Adrenal gland (tissue), 5 donors: ENCODE measurements around the gene MESP2.

ENCODE experiments used
- POLR2A ChIP-seq, 2 donors: fragments of 450-650 bp; IDR thresholded peaks; one replicate each; pipeline ENCODE4 v1.6.1; 2017; ENCODE audit warnings: antibody characterized with exemption in 2 of 2, mild to moderate bottlenecking in 2 of 2, moderate library complexity in 1 of 2
- TF ChIP-seq, protein P1 (sequence below), 6 experiments: fragments of 450-650 bp in 4 of 6; fragments of 200-600 bp in 2 of 6; sonication (generic) in 1 of 6; IDR thresholded peaks; 1 replicate in 5 of 6; 2 replicates in 1 of 6; pipeline versions ENCODE4 v1.5.1 to v1.8.0; 2016 to 2021; ENCODE audit warnings: antibody characterized with exemption in 6 of 6, mild to moderate bottlenecking in 2 of 6, moderate library complexity in 1 of 6
- donor health status: DM: no; HTN: no; CAD: no.

DNA sequence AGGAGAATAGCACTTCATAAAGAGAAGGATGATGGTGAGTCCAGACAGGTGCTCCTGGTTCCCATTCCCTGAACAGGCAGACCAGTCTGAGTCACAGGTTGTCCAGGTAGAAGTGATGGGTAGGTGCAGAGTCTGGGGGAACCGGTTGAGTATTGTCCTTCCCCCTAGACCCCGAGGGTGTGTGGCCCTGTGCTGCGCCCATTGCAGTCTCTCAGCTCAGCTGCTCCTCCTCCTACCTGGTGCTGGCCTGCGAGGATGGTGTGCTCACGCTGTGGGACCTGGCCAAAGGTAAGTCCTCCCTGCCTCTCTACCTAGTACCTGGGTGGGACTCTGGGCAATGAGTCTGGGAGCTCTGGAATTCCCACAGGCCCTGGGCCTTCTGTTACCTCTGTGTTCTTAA, 44.9 kb upstream of the MESP2 start:
- TF ChIP-seq, protein P1, sequence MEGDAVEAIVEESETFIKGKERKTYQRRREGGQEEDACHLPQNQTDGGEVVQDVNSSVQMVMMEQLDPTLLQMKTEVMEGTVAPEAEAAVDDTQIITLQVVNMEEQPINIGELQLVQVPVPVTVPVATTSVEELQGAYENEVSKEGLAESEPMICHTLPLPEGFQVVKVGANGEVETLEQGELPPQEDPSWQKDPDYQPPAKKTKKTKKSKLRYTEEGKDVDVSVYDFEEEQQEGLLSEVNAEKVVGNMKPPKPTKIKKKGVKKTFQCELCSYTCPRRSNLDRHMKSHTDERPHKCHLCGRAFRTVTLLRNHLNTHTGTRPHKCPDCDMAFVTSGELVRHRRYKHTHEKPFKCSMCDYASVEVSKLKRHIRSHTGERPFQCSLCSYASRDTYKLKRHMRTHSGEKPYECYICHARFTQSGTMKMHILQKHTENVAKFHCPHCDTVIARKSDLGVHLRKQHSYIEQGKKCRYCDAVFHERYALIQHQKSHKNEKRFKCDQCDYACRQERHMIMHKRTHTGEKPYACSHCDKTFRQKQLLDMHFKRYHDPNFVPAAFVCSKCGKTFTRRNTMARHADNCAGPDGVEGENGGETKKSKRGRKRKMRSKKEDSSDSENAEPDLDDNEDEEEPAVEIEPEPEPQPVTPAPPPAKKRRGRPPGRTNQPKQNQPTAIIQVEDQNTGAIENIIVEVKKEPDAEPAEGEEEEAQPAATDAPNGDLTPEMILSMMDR (IDR thresholded peaks at IDR 0.05) = no peak
- no peak for TF ChIP-seq POLR2A (IDR thresholded peaks at IDR 0.05)
